ENCODE measurements around the gene RBM6. TPM values are rescaled to one million over a fixed set of nuclear protein-coding genes. Genes with fewer than 3 reads are reported as not detected.
"Not testable (repeated sequence)": the region's sequence is repeated elsewhere in the genome, so short reads cannot be mapped to it uniquely, and the experiment has no call there.

The RBM6 gene
- total RNA-seq, 1 donor from 2014 or later, result 169 TPM

- Mint-ChIP-seq H3K27me3 (ENCODE audit: unreplicated experiment) (peaks cover 3% of the 10 kb centered on the region), H3K27ac (ENCODE audit: unreplicated experiment) (no peak overlapping the region), H3K4me3 (ENCODE audit: unreplicated experiment) (no peak overlapping the region), H3K36me3 (ENCODE audit: unreplicated experiment) (no peaks in the 10 kb centered on the region), H3K4me1 (ENCODE audit: low read depth, unreplicated experiment) (peaks cover 4% of the 10 kb centered on the region), H3K9me3 (ENCODE audit: unreplicated experiment) (no peaks in the 10 kb centered on the region)
- DNase-seq, result no peak
- no peak for TF ChIP-seq CTCF (IDR thresholded peaks at IDR 0.05; ENCODE audit: partially characterized antibody, unreplicated experiment)
Observed at GRCh38 chr3:49900491-49901153, 39.3 kb upstream of the RBM6 start.

DNA sequence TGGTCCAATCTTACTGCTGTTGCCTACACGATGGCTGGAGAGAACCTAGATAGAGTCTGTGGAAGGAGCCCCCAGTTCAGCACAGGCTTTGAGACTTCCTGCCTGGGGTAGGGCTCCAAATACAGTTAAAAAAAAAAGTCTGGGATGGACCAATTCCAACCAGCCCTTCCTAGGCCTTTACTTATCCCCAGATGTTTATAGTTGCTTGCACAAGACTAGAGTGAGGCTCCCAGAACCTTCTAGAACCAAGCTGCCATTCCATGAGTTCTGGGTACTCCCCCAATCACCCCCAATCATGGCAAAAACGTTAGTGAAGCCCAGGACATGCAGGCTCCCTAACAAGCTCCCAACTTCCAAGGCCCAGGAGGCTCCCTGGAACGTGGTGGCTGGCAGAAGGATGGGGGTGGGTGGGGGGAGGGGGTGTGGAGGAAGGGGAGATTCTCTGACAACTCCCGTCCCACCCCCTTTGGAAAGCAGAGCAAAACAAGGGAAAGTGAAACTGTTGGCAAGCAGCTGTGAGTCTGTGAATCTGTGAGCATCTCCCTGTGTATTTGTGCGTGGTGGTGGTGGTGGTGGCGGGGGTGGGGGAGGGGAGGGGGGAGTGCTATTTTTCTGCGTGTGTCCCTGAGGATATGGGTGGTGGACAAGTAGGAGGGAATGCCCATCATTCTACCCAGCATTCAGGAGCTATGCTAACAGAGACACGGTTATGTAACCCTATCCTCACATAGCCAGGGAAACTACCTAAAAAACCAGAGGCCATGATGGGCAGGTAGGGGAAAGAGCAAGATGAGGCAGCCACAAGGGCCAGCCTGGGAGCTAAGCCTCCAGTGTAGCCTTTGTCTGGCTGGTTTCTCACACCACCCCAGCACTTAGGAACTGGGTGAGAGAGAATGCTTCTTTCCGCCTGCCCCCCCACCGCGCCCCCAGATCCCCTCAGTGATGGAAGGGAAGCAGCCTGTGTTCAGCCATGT is 38.3 kb upstream of the RBM6 start:
- Mint-ChIP-seq H3K27ac (ENCODE audit: unreplicated experiment) (no peak overlapping the region), H3K9me3 (ENCODE audit: unreplicated experiment) (no peaks in the 10 kb centered on the region)

DNA sequence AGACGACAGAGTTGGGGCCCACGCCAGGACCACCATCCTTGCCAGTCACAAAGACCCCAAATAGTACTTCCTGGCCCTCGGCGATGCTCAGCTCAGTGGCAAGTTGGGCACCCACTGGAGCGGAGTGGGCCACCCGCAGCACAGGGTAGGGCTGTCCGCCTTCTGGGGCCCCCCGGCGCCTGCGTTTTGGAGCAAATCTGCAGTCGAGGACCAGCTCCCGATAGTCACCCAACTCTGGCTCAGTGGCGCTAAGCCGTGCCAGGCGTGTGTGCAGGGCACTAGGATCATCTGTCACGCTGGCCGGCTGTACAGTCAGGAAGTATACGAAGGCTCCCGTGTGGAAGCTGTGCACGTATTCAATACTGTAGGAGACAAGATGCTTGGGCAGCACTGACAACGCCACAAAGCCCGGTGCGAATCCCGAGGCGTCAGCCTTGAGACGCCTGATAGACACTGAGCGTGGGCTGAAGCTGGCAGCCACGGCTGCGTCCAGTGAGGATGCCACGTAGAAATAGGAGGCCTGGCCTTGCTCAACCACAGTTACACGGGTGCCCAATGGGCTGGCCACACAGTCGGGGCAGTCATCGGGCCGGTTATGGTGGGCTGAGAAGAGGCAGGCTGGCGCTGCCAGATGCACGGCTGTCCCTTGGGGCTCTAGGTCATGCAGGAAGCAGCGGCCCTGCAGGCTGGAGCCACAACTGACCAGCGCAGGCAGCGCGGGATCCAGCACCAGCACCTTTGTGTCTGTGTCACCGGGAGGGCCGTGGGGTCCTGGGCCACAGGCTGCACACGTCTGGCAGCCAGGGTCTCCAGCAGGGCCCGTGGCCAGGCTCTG is 37.2 kb upstream of the RBM6 start:
- Mint-ChIP-seq H3K4me1 (ENCODE audit: low read depth, unreplicated experiment) (peaks cover 8% of the 10 kb centered on the region), H3K9me3 (ENCODE audit: unreplicated experiment) (no peaks in the 10 kb centered on the region), H3K27ac (ENCODE audit: unreplicated experiment) (no peak overlapping the region), H3K27me3 (ENCODE audit: unreplicated experiment) (peaks cover 3% of the 10 kb centered on the region), H3K4me3 (ENCODE audit: unreplicated experiment) (peak overlapping the region; percentile 75), H3K36me3 (ENCODE audit: unreplicated experiment) (no peaks in the 10 kb centered on the region)
- no peak for TF ChIP-seq CTCF (IDR thresholded peaks at IDR 0.05; ENCODE audit: partially characterized antibody, unreplicated experiment)
- peak; percentile 64 for DNase-seq

More for the DNA sequence above, 38.3 kb upstream of the RBM6 start:
- no peaks in the 10 kb centered on the region for H3K36me3 Mint-ChIP-seq (ENCODE audit: unreplicated experiment)
- H3K4me3 Mint-ChIP-seq (ENCODE audit: unreplicated experiment), result no peak overlapping the region
- TF ChIP-seq CTCF (IDR thresholded peaks at IDR 0.05; ENCODE audit: partially characterized antibody, unreplicated experiment), result no peak
- H3K27me3 Mint-ChIP-seq (ENCODE audit: unreplicated experiment), result peaks cover 3% of the 10 kb centered on the region
- H3K4me1 Mint-ChIP-seq (ENCODE audit: low read depth, unreplicated experiment), result peaks cover 8% of the 10 kb centered on the region
- no peak for DNase-seq

GRCh38 chr3:49903451-49904424 is 36.2 kb upstream of the RBM6 start, which contains the start of gene MST1R:
MST1R (minus strand) TSS chr3:49903873; CDS start chr3:49903609, 264 bp downstream.
- DNase-seq, result peak; percentile 83
- Mint-ChIP-seq H3K9me3 (ENCODE audit: unreplicated experiment) (no peaks in the 10 kb centered on the region), H3K27ac (ENCODE audit: unreplicated experiment) (peak within 1 kb of the TSS; percentile 81), H3K27me3 (ENCODE audit: unreplicated experiment) (peaks cover 3% of the 10 kb centered on the region), H3K4me1 (ENCODE audit: low read depth, unreplicated experiment) (peaks cover 8% of the 10 kb centered on the region), H3K36me3 (ENCODE audit: unreplicated experiment) (no peaks in the 10 kb centered on the region), H3K4me3 (ENCODE audit: unreplicated experiment) (peak within 1 kb of the TSS; percentile 75)
- TF ChIP-seq CTCF (IDR thresholded peaks at IDR 0.05; ENCODE audit: partially characterized antibody, unreplicated experiment), result no peak

DNA sequence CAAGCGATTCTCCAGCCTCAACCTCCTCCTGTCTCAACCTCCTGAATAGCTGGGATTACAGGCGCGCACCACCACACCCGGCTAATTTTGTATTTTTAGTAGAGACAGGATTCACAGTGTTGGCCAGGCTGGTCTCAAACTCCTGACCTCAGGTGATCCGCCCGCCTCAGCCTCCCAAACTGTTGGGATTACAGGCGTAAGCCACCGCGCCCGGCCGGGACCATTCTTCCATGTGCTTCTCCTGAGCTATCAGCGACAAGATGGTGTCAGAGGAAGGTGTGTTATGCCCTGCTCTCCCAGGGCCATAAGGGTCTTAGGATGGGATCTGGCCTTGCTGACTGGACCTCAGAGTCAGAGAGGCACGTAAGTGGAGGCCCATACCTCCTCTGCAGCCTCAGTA is 35.5 kb upstream of the RBM6 start:
- H3K27me3 Mint-ChIP-seq (ENCODE audit: unreplicated experiment); H3K36me3 Mint-ChIP-seq (ENCODE audit: unreplicated experiment); H3K4me3 Mint-ChIP-seq (ENCODE audit: unreplicated experiment); H3K27ac Mint-ChIP-seq (ENCODE audit: unreplicated experiment); H3K9me3 Mint-ChIP-seq (ENCODE audit: unreplicated experiment); H3K4me1 Mint-ChIP-seq (ENCODE audit: low read depth, unreplicated experiment); DNase-seq: not testable (repeated sequence)
